ENCODE data around the gene F11. TPM values are rescaled to one million over a fixed set of nuclear protein-coding genes. Genes with fewer than 3 reads are reported as not detected.

The F11 gene
- total RNA-seq, 4 donors from 2014 or later = not detected

DNA sequence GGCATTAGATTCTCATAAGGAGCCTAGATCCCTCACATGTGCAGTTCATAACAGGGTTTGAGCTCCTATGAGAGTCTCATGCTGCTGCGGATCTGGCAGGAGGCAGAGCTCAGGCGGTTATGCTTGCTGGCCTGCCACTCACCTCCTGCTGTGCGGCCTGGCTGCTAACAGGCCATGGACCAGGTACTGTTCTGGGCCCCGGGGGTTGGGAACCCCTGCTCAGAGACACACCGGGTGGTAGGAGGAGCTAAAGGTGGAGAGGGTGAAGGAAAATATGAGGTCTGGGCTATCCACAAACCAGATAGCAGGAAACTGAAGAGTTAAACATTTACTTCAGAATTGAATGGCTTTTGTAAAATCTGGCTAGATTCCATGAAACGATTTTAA lies 5.9 kb upstream of the F11 start:
- TF ChIP-seq, protein P1, sequence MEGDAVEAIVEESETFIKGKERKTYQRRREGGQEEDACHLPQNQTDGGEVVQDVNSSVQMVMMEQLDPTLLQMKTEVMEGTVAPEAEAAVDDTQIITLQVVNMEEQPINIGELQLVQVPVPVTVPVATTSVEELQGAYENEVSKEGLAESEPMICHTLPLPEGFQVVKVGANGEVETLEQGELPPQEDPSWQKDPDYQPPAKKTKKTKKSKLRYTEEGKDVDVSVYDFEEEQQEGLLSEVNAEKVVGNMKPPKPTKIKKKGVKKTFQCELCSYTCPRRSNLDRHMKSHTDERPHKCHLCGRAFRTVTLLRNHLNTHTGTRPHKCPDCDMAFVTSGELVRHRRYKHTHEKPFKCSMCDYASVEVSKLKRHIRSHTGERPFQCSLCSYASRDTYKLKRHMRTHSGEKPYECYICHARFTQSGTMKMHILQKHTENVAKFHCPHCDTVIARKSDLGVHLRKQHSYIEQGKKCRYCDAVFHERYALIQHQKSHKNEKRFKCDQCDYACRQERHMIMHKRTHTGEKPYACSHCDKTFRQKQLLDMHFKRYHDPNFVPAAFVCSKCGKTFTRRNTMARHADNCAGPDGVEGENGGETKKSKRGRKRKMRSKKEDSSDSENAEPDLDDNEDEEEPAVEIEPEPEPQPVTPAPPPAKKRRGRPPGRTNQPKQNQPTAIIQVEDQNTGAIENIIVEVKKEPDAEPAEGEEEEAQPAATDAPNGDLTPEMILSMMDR (IDR thresholded peaks at IDR 0.05; ENCODE audit: low read depth) = no peak

DNA sequence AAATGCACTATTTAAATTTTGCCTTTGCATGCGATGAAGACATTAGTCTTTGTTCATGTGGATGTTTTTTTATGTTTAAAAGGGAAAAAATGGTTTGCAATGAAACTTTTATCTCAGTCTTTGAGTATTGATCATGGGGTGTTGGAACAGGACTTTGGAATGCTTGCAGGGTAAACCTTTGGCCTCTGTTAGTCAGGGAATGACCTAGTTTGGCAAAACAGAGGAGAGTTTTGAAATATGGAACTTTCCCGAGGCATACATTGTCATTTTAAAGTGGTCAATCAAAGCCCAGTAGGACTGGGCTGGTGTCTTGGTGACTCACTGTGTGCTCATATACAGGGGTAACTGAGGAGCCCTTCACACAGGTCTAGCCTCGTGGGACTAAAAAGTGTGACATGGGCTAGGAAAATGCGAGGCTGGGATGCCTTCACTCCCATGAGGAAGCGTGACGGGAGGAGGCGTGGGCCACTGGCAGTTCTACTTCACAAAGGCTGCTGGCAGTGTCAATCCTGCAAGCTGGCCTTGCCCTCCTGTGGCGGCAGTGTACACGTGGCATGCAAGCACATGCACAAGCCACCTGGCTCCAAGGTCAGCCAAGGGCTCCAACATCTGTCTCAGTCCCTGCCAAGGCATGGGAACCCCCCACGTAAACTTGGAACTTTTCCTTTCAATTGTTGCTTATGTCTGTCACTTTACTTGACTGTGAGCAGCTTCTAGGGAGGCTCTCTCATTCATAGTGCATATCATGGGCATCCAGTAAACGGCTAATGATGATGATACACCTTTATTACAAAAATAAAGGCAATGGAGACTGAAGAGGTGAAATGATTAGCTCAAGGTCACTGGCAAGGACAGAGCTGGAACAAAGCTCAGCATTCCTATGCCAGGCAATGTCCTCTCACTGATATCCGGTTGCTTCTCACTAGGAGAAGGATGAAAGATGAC lies 5.2 kb upstream of the F11 start:
- TF ChIP-seq, protein P1 (IDR thresholded peaks at IDR 0.05; ENCODE audit: low read depth) = no peak

DNA sequence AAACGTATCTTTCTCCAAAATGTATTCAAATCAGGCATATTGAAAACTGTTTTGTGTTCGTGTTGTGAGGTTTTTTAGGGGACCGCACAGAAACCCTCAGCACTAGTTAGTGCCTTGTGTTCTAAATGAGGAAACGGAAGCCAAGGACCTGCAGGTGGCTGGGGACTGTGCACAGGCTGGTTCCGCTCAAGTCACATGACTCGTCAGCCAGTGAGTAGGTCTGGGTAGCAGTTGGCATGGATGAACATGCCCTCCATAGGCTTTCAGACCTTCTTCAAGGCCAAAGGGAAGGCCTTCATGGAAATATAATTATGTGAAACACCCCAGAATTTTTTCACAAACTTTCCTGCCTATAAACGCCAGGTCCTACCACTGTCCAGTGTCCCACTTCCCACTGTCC lies 1.3 kb upstream of the F11 start:
- TF ChIP-seq, protein P1 (IDR thresholded peaks at IDR 0.05; ENCODE audit: low read depth) = no peak

DNA sequence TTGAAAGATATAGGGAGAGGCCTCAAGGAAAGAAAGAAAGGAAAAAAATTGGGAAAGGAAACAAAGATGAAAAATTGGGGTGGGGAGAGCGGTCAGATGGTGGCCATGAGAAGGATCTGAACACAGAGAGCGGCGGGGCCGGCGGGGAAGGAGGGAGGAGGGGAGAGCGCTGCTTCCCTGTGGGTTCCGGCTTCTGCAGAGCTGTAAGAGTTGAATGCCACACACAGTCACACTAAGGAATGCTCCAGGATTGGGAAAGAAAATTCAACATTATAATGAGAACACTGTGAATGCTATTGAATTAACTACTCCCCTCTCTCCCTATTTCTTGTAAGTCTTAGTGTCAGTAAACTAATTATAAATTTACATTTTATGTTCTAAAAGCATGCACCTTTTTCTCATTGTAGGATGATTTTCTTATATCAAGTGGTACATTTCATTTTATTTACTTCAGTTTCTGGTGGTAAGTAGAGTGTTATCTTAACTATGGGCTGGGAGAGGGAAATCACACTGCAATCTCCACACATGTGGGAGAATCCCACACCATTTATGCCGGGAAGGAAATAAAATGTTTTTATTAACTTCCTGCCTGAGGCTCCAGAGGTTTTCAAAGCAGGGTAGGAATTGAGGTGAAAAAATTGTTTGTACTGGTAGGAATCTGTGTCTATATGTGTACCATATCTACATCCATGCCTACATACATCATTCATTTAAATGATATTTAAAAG lies 904 bp downstream of the F11 start:
- TF ChIP-seq, protein P1 (IDR thresholded peaks at IDR 0.05; ENCODE audit: low read depth) = no peak

DNA sequence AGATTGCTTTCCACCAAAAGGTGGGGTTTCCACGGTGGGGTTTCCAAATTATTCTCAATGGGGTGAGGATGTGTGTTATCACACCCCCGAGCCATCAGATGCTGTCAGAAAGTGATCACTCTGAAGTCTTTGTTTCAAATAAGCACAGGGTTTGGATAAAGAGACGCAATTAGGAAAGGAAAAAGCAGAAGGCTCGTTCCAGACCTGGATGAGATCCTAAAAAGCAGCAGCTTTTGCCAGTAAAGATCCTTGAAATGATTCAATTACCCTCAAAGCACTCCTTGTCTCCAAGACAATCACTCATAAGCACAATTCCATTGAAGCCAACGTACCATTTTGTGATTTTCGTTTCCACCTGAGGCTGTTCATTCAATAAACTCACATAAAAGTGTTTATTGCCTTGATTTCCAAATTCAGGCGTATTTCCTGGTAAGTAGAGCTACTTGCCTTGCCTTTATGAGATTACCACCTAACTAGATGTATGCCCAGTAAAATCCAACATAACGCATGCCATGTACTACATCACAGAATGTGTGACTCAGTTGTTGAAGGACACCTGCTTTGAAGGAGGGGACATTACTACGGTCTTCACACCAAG lies 5.2 kb downstream of the F11 start:
- TF ChIP-seq, protein P1 (IDR thresholded peaks at IDR 0.05; ENCODE audit: low read depth) = no peak

DNA sequence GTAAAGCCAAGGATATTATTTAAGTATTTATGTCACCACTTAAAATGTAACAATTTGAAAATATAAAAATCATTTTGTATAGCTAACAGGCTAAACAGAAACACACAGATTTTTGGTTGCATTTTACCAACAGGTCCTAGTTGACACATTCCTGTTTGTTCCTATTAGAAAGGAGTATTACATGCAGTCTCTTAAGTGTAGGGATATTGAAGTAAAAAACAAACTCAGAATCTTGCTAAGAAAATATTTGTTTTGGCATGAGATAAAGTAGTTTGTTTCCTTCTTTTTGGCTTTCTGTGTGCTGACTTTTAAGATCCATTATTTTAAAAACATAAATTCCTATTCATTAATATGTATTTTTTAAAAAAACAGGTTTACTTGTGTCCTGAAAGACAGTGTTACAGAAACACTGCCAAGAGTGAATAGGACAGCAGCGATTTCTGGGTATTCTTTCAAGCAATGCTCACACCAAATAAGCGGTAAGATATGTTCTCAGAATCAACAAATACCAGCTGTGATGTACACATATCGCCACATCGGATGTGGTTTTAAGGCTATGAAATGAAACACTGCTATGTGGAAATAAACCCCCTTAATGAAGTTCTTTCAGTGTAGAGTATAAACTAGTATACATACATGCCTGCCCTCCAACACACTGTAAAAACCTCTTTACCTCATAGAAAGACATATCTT lies 6.9 kb downstream of the F11 start:
- TF ChIP-seq, protein P1 (IDR thresholded peaks at IDR 0.05; ENCODE audit: low read depth) = no peak
